ENCODE measurements around the gene PTGDR.

DNA sequence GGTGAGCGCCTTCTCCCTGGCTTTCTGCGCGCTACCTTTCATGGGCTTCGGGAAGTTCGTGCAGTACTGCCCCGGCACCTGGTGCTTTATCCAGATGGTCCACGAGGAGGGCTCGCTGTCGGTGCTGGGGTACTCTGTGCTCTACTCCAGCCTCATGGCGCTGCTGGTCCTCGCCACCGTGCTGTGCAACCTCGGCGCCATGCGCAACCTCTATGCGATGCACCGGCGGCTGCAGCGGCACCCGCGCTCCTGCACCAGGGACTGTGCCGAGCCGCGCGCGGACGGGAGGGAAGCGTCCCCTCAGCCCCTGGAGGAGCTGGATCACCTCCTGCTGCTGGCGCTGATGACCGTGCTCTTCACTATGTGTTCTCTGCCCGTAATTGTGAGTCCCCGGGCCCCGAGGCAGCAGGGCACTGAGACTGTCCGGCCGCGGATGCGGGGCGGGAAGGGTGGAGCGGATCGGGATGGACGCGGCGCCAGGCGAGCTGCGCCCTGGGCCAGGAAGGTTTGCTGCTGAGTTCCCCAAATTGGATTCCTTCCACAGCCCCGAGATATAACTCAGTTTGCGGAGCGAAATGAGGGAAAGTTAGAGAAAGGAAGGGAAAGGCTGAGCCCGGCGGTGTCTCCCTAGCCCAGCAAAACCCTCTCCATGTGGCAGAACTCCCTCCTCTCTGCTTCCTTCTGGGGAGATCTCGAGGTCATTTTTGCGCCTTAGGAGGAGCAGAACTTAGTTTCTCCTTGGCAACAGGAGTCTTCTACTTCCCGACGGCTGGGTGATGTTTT is 972 bp downstream of the PTGDR start:
- TF ChIP-seq EP300 (IDR thresholded peaks at IDR 0.05; ENCODE audit: borderline replicate concordance in 1 of 2, low read depth in 1 of 2, low read length in 1 of 2), result no peak
- TF ChIP-seq CTCF (IDR thresholded peaks at IDR 0.05), result no peak
- TF ChIP-seq NFIC (IDR thresholded peaks at IDR 0.05; ENCODE audit: borderline replicate concordance), result no peak
- no peak for TF ChIP-seq GABPA (IDR thresholded peaks at IDR 0.05; ENCODE audit: low read depth)
- no peak for TF ChIP-seq POLR2AphosphoS5 (IDR thresholded peaks at IDR 0.05; ENCODE audit: low read depth, low read length)
- TF ChIP-seq TAF1 (IDR thresholded peaks at IDR 0.05; ENCODE audit: borderline replicate concordance, low read depth, low read length), result no peak

Data from SK-N-SH (cell line).